ENCODE results near the gene OR2H1. TPM values are rescaled to one million over a fixed set of nuclear protein-coding genes. Genes with fewer than 3 reads are reported as not detected.

Gene OR2H1
- total and polyA plus RNA-seq, 2 donors (not counting 1 experiment from before 2014, with no cell fraction given) = not detected

GRCh38 chr6:29466241-29466640 is 9.3 kb downstream of the OR2H1 start:
- H2AFZ ChIP-seq (ENCODE audit: insufficient read depth, low read depth, low read length, poor library complexity, severe bottlenecking) = no peak overlapping the region
- no peaks in the 10 kb centered on the region for H3K4me1 Mint-ChIP-seq
- no peak overlapping the region for H3K9ac ChIP-seq (ENCODE audit: low read length)
- intact Hi-C loops (cut with micrococcal nuclease) = no loop called here
- no peaks in the 10 kb centered on the region for H3K9me3 ChIP-seq (ENCODE audit: control extremely low read depth in 1 of 3, control insufficient read depth in 2 of 3, insufficient read depth in 1 of 3, low read length in 2 of 3)
- H3K4me3 ChIP-seq (ENCODE audit: control extremely low read depth in 1 of 5, extremely low read depth in 1 of 5, insufficient read depth in 1 of 5, low read depth in 2 of 5, low read length in 4 of 5) = no peak overlapping the region
- ATAC-seq (ENCODE audit: low read depth) = no peak
- no peaks in the 10 kb centered on the region for H3K9me3 Mint-ChIP-seq (ENCODE audit: insufficient read depth)
- no peaks in the 10 kb centered on the region for H3K4me1 ChIP-seq (ENCODE audit: control insufficient read depth in 2 of 2, insufficient read depth in 2 of 2, low read length in 2 of 2)
- TF ChIP-seq EZH2 (IDR thresholded peaks at IDR 0.05; ENCODE audit: borderline replicate concordance, insufficient read depth, low read depth, low read length, poor library complexity, severe bottlenecking) = no peak
- no peak for TF ChIP-seq CTCF (IDR thresholded peaks at IDR 0.05)
- peaks cover 0 to 11% (median 3%) of the 10 kb centered on the region in 4 experiments for H3K27me3 ChIP-seq (replicated peaks in 1 of 4; ENCODE audit: control extremely low read depth in 1 of 4, control insufficient read depth in 3 of 4, insufficient read depth in 4 of 4, low read length in 3 of 4)
- H3K36me3 ChIP-seq (replicated peaks in 1 of 2; ENCODE audit: control extremely low read depth in 1 of 2, control insufficient read depth in 1 of 2, extremely low read depth in 1 of 2, insufficient read depth in 2 of 2, low read length in 1 of 2) = no peaks in the 10 kb centered on the region
- no peaks in the 10 kb centered on the region for H3K79me2 ChIP-seq (ENCODE audit: control insufficient read depth, insufficient read depth, low read length)
- no peak overlapping the region for H3K4me2 ChIP-seq (replicated peaks; ENCODE audit: low read depth, low read length, poor library complexity, severe bottlenecking)
- no peak overlapping the region for H3K27ac ChIP-seq (ENCODE audit: low read length in 2 of 2)
- peaks cover 25% of the 10 kb centered on the region for H3K27me3 Mint-ChIP-seq
- ChIA-PET POLR2A (no interaction called here), CTCF (no interaction called here)
- no peak for DNase-seq
- H3K4me3 Mint-ChIP-seq = no peak overlapping the region
- no peaks in the 10 kb centered on the region for H4K20me1 ChIP-seq (ENCODE audit: control insufficient read depth, insufficient read depth, low read length, poor library complexity, severe bottlenecking)
- H3K27ac Mint-ChIP-seq = no peak overlapping the region
- WGBS (ENCODE audit: insufficient coverage) = 66% methylated on average over 3 of the region's 6 CpGs

GRCh38 chr6:29474996-29475395 is 18.0 kb downstream of the OR2H1 start:
- Mint-ChIP-seq H3K4me1 (no peaks in the 10 kb centered on the region), H3K27ac (no peak overlapping the region), H3K9me3 (ENCODE audit: insufficient read depth) (no peaks in the 10 kb centered on the region), H3K4me3 (no peak overlapping the region), H3K27me3 (peaks cover 15% of the 10 kb centered on the region)
- no peaks in the 10 kb centered on the region for H3K9me3 ChIP-seq (ENCODE audit: control extremely low read depth in 1 of 3, control insufficient read depth in 2 of 3, insufficient read depth in 1 of 3, low read length in 2 of 3)
- ChIA-PET CTCF (no interaction called here), POLR2A (no interaction called here)
- no peak overlapping the region for H3K4me2 ChIP-seq (replicated peaks; ENCODE audit: low read depth, low read length, poor library complexity, severe bottlenecking)
- intact Hi-C loops (cut with micrococcal nuclease) = no loop called here
- H4K20me1 ChIP-seq (ENCODE audit: control insufficient read depth, insufficient read depth, low read length, poor library complexity, severe bottlenecking) = no peaks in the 10 kb centered on the region
- no peaks in the 10 kb centered on the region for H3K27me3 ChIP-seq (replicated peaks in 1 of 4; ENCODE audit: control extremely low read depth in 1 of 4, control insufficient read depth in 3 of 4, insufficient read depth in 4 of 4, low read length in 3 of 4)
- H3K4me3 ChIP-seq (ENCODE audit: control extremely low read depth in 1 of 5, extremely low read depth in 1 of 5, insufficient read depth in 1 of 5, low read depth in 2 of 5, low read length in 4 of 5) = no peak overlapping the region
- WGBS (ENCODE audit: insufficient coverage) = 100% methylated on average over 1 of the region's 2 CpGs
- H3K79me2 ChIP-seq (ENCODE audit: control insufficient read depth, insufficient read depth, low read length) = no peaks in the 10 kb centered on the region
- H3K27ac ChIP-seq (ENCODE audit: low read length in 2 of 2) = no peak overlapping the region
- no peak for ATAC-seq (ENCODE audit: low read depth)
- no peaks in the 10 kb centered on the region for H3K4me1 ChIP-seq (ENCODE audit: control insufficient read depth in 2 of 2, insufficient read depth in 2 of 2, low read length in 2 of 2)
- H3K9ac ChIP-seq (ENCODE audit: low read length) = no peak overlapping the region
- DNase-seq = no peak
- TF ChIP-seq EZH2 (IDR thresholded peaks at IDR 0.05; ENCODE audit: borderline replicate concordance, insufficient read depth, low read depth, low read length, poor library complexity, severe bottlenecking) = no peak
- TF ChIP-seq CTCF (IDR thresholded peaks at IDR 0.05) = no peak
- no peak overlapping the region for H2AFZ ChIP-seq (ENCODE audit: insufficient read depth, low read depth, low read length, poor library complexity, severe bottlenecking)
- no peaks in the 10 kb centered on the region for H3K36me3 ChIP-seq (replicated peaks in 1 of 2; ENCODE audit: control extremely low read depth in 1 of 2, control insufficient read depth in 1 of 2, extremely low read depth in 1 of 2, insufficient read depth in 2 of 2, low read length in 1 of 2)

All from B cell (primary cell).